Measurements from ENCODE around the gene KLHL17.
A peak's percentile ranks its signal among the peaks of the same experiment; 100 is the strongest.

KLHL17 gene

DNA sequence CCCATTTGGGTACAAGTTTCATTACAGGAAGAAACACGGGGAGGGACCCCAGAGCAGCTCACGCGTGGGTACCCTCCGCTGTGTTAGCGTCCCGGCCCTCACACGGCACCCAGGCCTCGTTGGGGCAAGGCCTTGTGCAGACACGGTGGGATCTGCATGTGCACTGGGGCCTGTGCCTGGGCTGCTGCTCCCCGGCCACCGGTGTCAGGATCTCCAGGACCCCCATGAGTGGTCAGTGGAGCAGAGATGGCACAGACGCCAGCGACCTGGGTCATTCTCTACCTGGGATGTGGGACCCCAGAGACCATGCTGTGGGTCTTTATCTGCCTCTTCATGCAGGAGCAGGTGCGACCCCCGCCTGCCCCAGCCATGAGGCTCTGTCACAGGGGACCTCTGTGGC is 42.0 kb upstream of the KLHL17 start:
- H3K4me3 ChIP-seq (ENCODE audit: low read length), result no peak overlapping the region
- DNase-seq (ENCODE audit: low read depth), result no peak
- TF ChIP-seq, protein P1, sequence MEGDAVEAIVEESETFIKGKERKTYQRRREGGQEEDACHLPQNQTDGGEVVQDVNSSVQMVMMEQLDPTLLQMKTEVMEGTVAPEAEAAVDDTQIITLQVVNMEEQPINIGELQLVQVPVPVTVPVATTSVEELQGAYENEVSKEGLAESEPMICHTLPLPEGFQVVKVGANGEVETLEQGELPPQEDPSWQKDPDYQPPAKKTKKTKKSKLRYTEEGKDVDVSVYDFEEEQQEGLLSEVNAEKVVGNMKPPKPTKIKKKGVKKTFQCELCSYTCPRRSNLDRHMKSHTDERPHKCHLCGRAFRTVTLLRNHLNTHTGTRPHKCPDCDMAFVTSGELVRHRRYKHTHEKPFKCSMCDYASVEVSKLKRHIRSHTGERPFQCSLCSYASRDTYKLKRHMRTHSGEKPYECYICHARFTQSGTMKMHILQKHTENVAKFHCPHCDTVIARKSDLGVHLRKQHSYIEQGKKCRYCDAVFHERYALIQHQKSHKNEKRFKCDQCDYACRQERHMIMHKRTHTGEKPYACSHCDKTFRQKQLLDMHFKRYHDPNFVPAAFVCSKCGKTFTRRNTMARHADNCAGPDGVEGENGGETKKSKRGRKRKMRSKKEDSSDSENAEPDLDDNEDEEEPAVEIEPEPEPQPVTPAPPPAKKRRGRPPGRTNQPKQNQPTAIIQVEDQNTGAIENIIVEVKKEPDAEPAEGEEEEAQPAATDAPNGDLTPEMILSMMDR (IDR thresholded peaks at IDR 0.05; ENCODE audit: insufficient read depth, low read depth, low read length, missing control alignments), result no peak

DNA sequence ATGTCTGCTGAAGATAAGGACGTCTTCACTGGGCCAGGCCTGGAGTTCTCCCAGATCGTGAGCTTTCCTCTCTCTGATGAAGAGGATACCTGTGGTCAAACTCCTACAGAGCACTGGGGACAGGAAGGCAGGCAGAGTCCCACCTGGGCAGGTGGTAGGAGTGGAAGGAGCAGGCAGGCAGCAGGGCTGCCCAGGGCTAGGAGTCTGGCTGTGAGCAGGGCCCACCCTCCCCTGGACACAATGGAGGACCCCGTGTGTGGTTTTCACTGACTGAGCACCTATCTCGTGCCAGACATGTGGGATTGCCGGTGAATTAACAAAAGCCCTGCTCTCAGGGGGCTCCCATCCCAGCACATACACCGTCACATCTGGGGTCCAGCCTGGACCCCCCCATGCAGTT is 41.5 kb upstream of the KLHL17 start:
- H3K4me3 ChIP-seq (ENCODE audit: low read length), result no peak overlapping the region
- TF ChIP-seq, protein P1 (IDR thresholded peaks at IDR 0.05; ENCODE audit: insufficient read depth, low read depth, low read length, missing control alignments), result no peak

DNA sequence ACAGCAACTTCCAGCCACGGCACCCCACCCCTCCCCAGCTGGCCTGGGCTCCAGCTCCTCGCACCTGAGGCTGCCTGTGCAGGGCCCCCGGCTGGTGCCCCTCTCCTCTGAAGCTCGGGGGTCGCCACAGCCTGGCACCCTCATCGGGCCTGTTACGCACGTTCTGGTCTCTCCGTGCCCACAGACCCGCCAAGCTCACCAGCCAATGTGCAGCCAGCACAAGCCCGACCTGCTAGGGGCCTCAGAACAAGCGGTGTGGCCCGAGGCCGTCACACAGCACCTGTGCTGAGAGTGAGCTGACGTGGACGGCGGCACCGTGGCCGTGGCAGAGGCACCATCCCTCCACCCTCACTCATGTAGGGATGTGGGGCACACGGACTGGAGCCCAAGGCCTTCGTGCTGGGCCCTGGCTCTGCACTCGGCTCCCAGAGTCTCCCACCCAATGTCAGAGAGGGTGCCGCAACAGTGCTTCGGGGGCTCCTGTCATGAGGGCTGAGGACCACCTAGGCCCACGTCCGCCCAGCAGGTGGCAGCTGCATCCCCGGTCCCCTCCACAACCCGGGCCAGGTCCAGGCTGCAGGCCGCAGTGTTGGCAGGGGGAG is 41.0 kb upstream of the KLHL17 start:
- no peak overlapping the region for H3K4me3 ChIP-seq (ENCODE audit: low read length)
- DNase-seq (ENCODE audit: low read depth), result no peak
- TF ChIP-seq, protein P1 (IDR thresholded peaks at IDR 0.05; ENCODE audit: insufficient read depth, low read depth, low read length, missing control alignments), result no peak

More for the DNA sequence above, 41.5 kb upstream of the KLHL17 start:
- DNase-seq (ENCODE audit: low read depth), result no peak

DNA sequence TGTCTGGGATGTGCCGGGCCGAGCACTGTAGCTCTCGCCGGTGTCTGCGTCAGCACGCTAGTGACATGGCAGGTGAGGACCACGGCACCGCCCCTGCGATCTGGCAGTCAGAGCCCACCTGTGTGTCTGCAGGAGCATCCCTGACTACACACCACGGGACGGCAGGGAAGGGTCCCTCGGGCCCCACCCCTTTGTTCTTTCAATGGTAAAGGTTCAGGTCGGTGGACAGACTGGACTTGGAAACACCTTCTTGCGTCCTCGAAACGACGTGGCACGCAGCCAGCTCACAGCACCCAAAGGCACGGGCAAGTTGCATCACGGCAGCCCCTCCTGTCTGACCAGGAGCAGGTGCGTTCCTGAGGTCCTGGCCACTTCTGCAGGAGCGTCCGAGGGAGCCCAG is 40.4 kb upstream of the KLHL17 start:
- no peak for DNase-seq (ENCODE audit: low read depth)
- TF ChIP-seq, protein P1 (IDR thresholded peaks at IDR 0.05; ENCODE audit: insufficient read depth, low read depth, low read length, missing control alignments), result no peak
- no peak overlapping the region for H3K4me3 ChIP-seq (ENCODE audit: low read length)

DNA sequence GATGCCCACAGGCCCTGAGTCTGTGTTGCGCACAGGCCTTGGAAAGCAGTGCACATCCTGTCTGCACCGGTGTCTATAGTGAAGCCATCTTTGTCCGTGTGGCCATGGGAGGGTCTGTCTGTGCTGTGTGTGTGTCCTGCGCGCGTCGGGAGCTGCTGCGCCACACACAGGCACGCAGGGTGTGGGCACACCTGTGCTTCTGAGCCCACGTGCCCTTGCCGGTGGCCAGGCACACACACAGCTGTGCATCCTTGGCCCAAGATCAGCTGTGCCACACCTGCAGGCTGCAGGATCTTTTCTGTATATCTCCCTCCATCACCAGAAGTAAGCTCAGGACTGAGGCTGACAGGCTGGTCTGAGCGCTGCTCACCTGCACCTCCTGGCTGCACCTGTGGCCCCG is 39.9 kb upstream of the KLHL17 start:
- H3K4me3 ChIP-seq (ENCODE audit: low read length), result no peak overlapping the region
- TF ChIP-seq, protein P1 (IDR thresholded peaks at IDR 0.05; ENCODE audit: insufficient read depth, low read depth, low read length, missing control alignments), result no peak
- no peak for DNase-seq (ENCODE audit: low read depth)

DNA sequence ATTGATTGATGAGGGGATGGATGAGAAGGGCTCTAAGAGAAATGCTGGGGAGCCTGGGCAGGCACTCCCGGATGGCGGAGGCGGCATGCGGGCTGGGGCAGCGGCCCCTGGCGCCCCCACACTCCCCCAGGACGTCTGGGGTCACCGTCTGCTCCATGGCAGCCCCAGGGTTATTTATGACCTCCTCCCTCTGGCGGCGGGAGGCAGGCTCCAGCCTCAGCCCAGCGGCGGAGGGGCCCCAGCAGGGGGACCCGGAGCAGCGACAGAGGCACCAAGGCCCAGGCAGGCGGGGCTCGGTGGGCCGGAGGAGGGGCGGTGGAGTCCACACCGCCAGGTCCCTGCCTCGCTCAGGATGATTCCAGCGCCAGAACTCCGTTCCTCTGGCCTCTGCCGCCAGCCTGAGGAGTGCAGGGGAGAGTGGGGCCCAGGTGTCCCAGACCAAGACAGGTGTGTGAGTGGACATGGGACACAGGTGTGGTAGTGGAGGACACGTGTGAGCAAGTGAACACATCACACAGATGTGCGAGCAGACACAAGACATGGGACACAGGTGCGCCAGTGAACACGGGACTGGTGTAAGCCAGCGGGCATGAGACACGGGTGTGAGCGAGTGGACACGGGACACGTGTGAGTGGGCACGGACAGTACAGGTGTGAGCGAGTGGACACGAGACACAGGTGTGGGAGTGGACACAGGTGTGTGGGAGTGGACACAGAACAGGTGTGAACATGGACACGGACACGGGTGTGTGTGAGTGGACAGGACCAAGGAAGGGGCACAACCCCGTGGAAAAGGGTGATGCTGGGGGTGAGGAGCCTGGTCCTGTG is 39.2 kb upstream of the KLHL17 start:
- no peak overlapping the region for H3K4me3 ChIP-seq (ENCODE audit: low read length)
- TF ChIP-seq, protein P1 (IDR thresholded peaks at IDR 0.05; ENCODE audit: insufficient read depth, low read depth, low read length, missing control alignments), result peak; percentile 44
- DNase-seq (ENCODE audit: low read depth), result peak; percentile 72
